ENCODE results near the gene SPEG.

Gene SPEG

DNA sequence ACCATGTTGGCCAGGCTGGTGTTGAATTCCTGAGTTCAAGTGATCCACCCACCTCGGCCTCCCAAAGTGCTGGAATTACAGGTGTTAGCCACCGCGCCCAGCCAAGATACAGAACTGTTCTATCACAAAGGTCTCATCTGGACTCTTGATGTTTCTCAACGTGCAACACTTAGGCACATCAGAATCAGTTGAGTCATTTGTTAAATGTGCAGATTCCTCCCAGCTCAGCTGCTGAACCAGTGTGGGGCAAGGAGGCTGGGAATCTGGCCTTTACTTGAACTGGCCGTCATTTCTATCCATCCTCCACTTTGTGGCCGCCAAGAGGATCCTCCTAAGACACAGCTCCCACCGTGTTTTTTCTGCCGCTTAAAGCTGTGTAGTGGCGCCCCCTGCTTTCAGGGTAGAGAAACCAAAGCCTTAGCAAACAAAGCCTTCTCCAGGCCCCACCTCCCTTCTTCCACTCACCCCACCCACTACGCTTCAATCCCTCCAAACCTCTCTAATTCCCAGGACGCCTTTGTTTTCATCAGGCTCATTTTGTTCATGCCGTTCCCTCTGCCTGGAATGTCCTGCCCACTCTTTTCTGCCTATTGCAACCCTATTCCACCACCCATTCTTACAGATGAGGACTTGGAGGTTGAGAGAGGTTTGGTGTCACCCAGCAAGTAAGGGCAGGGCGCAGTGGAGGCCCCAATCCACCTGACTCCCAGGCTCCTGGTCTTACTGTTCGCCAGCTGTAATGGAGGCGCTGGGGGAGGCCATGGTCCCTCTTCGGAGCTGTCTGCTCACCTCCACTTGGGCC lies 776 bp upstream of the SPEG start:
- H3K4me3 ChIP-seq (ENCODE audit: low read depth in 1 of 5, low read length in 5 of 5): no peak overlapping the region
- H3K27ac ChIP-seq (ENCODE audit: low read depth, low read length): no peak overlapping the region
- H3K27me3 ChIP-seq (ENCODE audit: control insufficient read depth in 5 of 5, insufficient read depth in 4 of 5, low read length in 5 of 5): peaks cover 11 to 33% (median 29%) of the 10 kb centered on the region in 5 donors
- H3K4me1 ChIP-seq (ENCODE audit: control insufficient read depth in 5 of 5, insufficient read depth in 5 of 5, low read length in 5 of 5): peaks cover 0 to 8% (median 6%) of the 10 kb centered on the region in 5 donors
- H3K9me3 ChIP-seq (ENCODE audit: control insufficient read depth in 5 of 5, low read length in 5 of 5): no peaks in the 10 kb centered on the region
- H3K9ac ChIP-seq (ENCODE audit: low read length in 5 of 5): no peak overlapping the region
- no peaks in the 10 kb centered on the region for H3K36me3 ChIP-seq (ENCODE audit: control insufficient read depth in 5 of 5, insufficient read depth in 5 of 5, low read length in 5 of 5)

DNA sequence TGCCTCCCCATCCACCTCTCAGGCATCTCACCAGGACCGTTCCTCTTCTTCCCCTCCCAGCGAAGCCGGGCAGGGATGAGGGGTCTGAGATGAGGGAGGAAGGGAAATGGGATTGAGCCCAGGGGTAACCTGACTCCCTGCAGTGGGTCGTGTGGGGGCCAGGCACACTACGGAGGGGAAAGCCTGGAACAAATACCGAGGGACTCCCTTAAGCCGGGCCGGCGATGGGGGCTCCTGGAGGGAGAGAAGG lies 250 bp upstream of the SPEG start:
- no peak overlapping the region for H3K9ac ChIP-seq (ENCODE audit: low read length in 5 of 5)
- H3K27ac ChIP-seq (ENCODE audit: low read depth, low read length): no peak overlapping the region
- H3K36me3 ChIP-seq (ENCODE audit: control insufficient read depth in 5 of 5, insufficient read depth in 5 of 5, low read length in 5 of 5): no peaks in the 10 kb centered on the region
- peaks cover 0 to 8% (median 6%) of the 10 kb centered on the region in 5 donors for H3K4me1 ChIP-seq (ENCODE audit: control insufficient read depth in 5 of 5, insufficient read depth in 5 of 5, low read length in 5 of 5)
- no peaks in the 10 kb centered on the region for H3K9me3 ChIP-seq (ENCODE audit: control insufficient read depth in 5 of 5, low read length in 5 of 5)
- peaks cover 11 to 34% (median 32%) of the 10 kb centered on the region in 5 donors for H3K27me3 ChIP-seq (ENCODE audit: control insufficient read depth in 5 of 5, insufficient read depth in 4 of 5, low read length in 5 of 5)
- H3K4me3 ChIP-seq (ENCODE audit: low read depth in 1 of 5, low read length in 5 of 5): no peak overlapping the region

DNA sequence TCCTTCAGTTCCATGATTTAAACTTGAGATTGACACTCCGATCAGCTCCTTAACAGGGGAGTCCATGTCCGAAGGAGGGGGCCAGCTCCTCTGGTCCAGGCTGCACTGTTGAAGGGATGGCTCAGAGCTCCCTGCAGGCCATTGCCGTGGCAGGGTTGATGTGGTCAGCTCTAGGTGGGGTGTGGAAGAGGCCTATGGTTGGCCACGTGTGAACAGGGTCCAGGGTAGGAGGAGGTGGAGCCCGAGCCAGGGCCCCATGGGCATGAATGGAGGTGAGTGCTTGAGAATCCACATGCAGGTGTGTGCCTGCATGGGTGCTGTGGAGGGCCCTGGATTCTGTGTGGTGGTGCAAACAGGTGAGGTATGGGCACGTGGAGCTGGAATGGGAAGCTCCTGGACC lies 1.1 kb downstream of the SPEG start:
- Histone ChIP-seq H3K27ac (ENCODE audit: low read depth, low read length) (no peak overlapping the region), H3K9me3 (ENCODE audit: control insufficient read depth in 5 of 5, low read length in 5 of 5) (no peaks in the 10 kb centered on the region), H3K9ac (ENCODE audit: low read length in 5 of 5) (no peak overlapping the region), H3K36me3 (ENCODE audit: control insufficient read depth in 5 of 5, insufficient read depth in 5 of 5, low read length in 5 of 5) (no peaks in the 10 kb centered on the region), H3K27me3 (ENCODE audit: control insufficient read depth in 5 of 5, insufficient read depth in 4 of 5, low read length in 5 of 5) (peaks cover 11 to 42% (median 33%) of the 10 kb centered on the region in 5 donors), H3K4me1 (ENCODE audit: control insufficient read depth in 5 of 5, insufficient read depth in 5 of 5, low read length in 5 of 5) (peaks cover 0 to 8% (median 6%) of the 10 kb centered on the region in 5 donors), H3K4me3 (ENCODE audit: low read depth in 1 of 5, low read length in 5 of 5) (no peak overlapping the region)

DNA sequence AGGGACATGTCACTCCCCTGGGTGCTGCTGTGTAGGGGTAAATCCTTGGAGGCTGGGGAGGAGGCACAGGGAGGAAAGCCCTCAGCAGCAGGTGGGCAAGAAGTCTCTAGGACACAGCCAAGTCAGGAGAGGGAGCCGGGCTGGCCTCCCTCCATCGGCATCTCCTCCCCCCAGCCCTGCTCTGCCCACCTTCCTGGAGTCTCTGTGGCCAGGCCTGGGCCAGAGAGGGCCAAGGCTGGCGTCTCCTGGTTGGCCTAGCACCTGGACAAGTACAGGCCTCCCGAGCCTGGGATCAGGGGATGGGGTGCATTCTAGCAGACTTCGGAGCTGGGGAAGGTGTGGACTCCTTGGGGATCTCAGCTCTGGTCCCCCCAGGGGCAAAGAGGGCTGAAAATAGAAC lies 1.8 kb downstream of the SPEG start:
- Histone ChIP-seq H3K27me3 (ENCODE audit: control insufficient read depth in 5 of 5, insufficient read depth in 4 of 5, low read length in 5 of 5) (peaks cover 14 to 50% (median 40%) of the 10 kb centered on the region in 5 donors), H3K9ac (ENCODE audit: low read length in 5 of 5) (no peak overlapping the region), H3K9me3 (ENCODE audit: control insufficient read depth in 5 of 5, low read length in 5 of 5) (no peaks in the 10 kb centered on the region), H3K27ac (ENCODE audit: low read depth, low read length) (no peak overlapping the region), H3K4me3 (ENCODE audit: low read depth in 1 of 5, low read length in 5 of 5) (no peak overlapping the region), H3K36me3 (ENCODE audit: control insufficient read depth in 5 of 5, insufficient read depth in 5 of 5, low read length in 5 of 5) (no peaks in the 10 kb centered on the region), H3K4me1 (ENCODE audit: control insufficient read depth in 5 of 5, insufficient read depth in 5 of 5, low read length in 5 of 5) (peaks cover 0 to 13% (median 9%) of the 10 kb centered on the region in 5 donors)

DNA sequence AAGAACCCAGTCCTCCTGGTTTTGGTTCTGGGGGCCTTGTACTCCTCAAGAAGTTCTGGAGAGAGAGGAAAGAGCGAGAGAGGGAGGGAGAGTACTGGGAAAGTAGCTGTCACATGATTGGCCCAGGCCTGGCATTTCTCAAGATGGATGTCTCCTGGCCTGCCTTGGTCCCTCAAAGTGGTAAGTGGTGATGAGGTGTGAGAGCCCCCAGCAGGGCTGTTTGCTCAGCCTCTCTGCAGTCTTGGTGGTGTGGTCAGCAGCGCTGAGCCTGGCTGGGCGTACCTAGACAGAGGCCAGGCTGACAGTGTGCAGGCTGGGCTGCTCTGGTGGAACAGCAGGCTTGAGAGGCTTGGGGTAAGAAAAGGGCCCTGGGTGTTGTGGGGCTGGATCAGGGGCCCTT lies 2.5 kb downstream of the SPEG start:
- H3K9me3 ChIP-seq (ENCODE audit: control insufficient read depth in 5 of 5, low read length in 5 of 5): no peaks in the 10 kb centered on the region
- H3K27me3 ChIP-seq (ENCODE audit: control insufficient read depth in 5 of 5, insufficient read depth in 4 of 5, low read length in 5 of 5): peaks cover 16 to 52% (median 41%) of the 10 kb centered on the region in 5 donors
- no peak overlapping the region for H3K4me3 ChIP-seq (ENCODE audit: low read depth in 1 of 5, low read length in 5 of 5)
- H3K9ac ChIP-seq (ENCODE audit: low read length in 5 of 5): no peak overlapping the region
- no peaks in the 10 kb centered on the region for H3K36me3 ChIP-seq (ENCODE audit: control insufficient read depth in 5 of 5, insufficient read depth in 5 of 5, low read length in 5 of 5)
- peaks cover 0 to 15% (median 11%) of the 10 kb centered on the region in 5 donors for H3K4me1 ChIP-seq (ENCODE audit: control insufficient read depth in 5 of 5, insufficient read depth in 5 of 5, low read length in 5 of 5)
- no peak overlapping the region for H3K27ac ChIP-seq (ENCODE audit: low read depth, low read length)

DNA sequence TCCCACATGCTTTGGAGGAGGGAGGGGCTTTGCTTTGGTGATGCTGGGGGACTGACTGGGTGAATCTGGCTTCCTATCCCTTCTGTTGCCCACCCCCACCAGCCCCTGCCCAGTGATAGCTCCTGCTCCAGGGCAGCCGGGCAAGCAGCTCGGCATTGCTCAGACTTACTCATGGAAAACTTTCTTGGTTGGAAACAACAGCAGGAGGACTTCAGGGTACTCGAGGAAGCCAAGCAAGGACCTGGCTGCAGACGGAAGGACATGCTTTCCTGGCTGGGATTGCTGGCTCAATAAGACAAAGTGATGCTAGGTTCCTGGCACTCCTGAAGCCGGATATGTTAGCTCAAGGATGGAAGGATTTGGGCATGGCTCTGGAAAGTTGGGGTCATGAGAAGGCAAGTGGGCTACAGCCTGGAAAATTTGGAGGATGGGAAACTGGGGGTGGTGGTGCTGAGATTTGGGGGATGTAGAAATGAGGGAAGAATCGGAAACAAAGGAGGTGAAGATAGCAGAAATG lies 3.1 kb downstream of the SPEG start:
- H3K27me3 ChIP-seq (ENCODE audit: control insufficient read depth in 5 of 5, insufficient read depth in 4 of 5, low read length in 5 of 5): peaks cover 16 to 56% (median 42%) of the 10 kb centered on the region in 5 donors
- H3K9me3 ChIP-seq (ENCODE audit: control insufficient read depth in 5 of 5, low read length in 5 of 5): no peaks in the 10 kb centered on the region
- H3K4me3 ChIP-seq (ENCODE audit: low read depth in 1 of 5, low read length in 5 of 5): no peak overlapping the region
- no peak overlapping the region for H3K9ac ChIP-seq (ENCODE audit: low read length in 5 of 5)
- H3K4me1 ChIP-seq (ENCODE audit: control insufficient read depth in 5 of 5, insufficient read depth in 5 of 5, low read length in 5 of 5): peaks cover 0 to 15% (median 11%) of the 10 kb centered on the region in 5 donors
- H3K27ac ChIP-seq (ENCODE audit: low read depth, low read length): no peak overlapping the region
- no peaks in the 10 kb centered on the region for H3K36me3 ChIP-seq (ENCODE audit: control insufficient read depth in 5 of 5, insufficient read depth in 5 of 5, low read length in 5 of 5)

DNA sequence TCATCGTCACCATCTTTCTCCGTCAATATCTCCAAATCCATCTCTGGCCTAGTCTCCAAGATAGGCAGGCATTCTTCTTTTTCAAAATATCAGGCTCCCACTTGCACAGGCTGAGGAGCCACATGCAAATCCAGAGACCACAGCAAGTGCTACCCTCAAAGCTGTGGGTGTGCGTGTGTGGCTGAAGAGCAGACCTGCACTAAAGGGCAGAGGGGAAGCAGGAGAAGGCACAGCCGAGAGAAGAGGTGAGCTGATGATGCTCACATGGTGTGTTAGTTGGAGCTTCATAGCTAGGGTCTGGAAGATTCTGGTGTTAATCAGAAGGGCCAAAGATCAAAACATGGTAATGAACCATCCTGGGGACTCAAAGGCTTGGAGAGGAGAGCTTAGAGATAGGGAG lies 3.8 kb downstream of the SPEG start:
- Histone ChIP-seq H3K27me3 (ENCODE audit: control insufficient read depth in 5 of 5, insufficient read depth in 4 of 5, low read length in 5 of 5) (peaks cover 20 to 63% (median 49%) of the 10 kb centered on the region in 5 donors), H3K4me3 (ENCODE audit: low read depth in 1 of 5, low read length in 5 of 5) (no peak overlapping the region), H3K4me1 (ENCODE audit: control insufficient read depth in 5 of 5, insufficient read depth in 5 of 5, low read length in 5 of 5) (peaks cover 0 to 15% (median 11%) of the 10 kb centered on the region in 5 donors), H3K36me3 (ENCODE audit: control insufficient read depth in 5 of 5, insufficient read depth in 5 of 5, low read length in 5 of 5) (no peaks in the 10 kb centered on the region), H3K9me3 (ENCODE audit: control insufficient read depth in 5 of 5, low read length in 5 of 5) (no peaks in the 10 kb centered on the region), H3K9ac (ENCODE audit: low read length in 5 of 5) (no peak overlapping the region), H3K27ac (ENCODE audit: low read depth, low read length) (no peak overlapping the region)

DNA sequence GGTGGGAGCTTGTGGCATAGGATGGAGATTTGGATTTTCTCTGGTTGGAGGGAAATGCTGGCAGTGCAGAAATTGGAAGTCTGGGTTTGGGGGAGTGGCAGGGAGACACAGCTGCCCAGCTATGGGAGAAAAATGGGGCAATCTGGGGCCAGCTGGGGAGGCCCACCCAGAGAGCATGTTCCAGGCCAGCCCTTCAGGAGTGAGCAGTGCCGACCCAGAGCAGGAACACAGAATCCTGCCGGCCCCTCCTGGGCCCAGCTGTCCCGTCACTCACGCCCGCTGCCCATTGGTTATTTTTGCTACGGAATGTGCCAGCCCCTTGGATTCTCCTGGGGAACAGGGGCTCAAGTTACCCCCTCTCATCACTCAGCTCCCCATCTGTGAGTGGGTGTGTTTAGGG lies 4.9 kb downstream of the SPEG start:
- Histone ChIP-seq H3K4me1 (ENCODE audit: control insufficient read depth in 5 of 5, insufficient read depth in 5 of 5, low read length in 5 of 5) (peaks cover 0 to 15% (median 11%) of the 10 kb centered on the region in 5 donors), H3K27me3 (ENCODE audit: control insufficient read depth in 5 of 5, insufficient read depth in 4 of 5, low read length in 5 of 5) (peaks cover 23 to 66% (median 54%) of the 10 kb centered on the region in 5 donors), H3K4me3 (ENCODE audit: low read depth in 1 of 5, low read length in 5 of 5) (no peak overlapping the region), H3K36me3 (ENCODE audit: control insufficient read depth in 5 of 5, insufficient read depth in 5 of 5, low read length in 5 of 5) (no peaks in the 10 kb centered on the region), H3K9me3 (ENCODE audit: control insufficient read depth in 5 of 5, low read length in 5 of 5) (no peaks in the 10 kb centered on the region), H3K9ac (ENCODE audit: low read length in 5 of 5) (no peak overlapping the region), H3K27ac (ENCODE audit: low read depth, low read length) (no peak overlapping the region)

DNA sequence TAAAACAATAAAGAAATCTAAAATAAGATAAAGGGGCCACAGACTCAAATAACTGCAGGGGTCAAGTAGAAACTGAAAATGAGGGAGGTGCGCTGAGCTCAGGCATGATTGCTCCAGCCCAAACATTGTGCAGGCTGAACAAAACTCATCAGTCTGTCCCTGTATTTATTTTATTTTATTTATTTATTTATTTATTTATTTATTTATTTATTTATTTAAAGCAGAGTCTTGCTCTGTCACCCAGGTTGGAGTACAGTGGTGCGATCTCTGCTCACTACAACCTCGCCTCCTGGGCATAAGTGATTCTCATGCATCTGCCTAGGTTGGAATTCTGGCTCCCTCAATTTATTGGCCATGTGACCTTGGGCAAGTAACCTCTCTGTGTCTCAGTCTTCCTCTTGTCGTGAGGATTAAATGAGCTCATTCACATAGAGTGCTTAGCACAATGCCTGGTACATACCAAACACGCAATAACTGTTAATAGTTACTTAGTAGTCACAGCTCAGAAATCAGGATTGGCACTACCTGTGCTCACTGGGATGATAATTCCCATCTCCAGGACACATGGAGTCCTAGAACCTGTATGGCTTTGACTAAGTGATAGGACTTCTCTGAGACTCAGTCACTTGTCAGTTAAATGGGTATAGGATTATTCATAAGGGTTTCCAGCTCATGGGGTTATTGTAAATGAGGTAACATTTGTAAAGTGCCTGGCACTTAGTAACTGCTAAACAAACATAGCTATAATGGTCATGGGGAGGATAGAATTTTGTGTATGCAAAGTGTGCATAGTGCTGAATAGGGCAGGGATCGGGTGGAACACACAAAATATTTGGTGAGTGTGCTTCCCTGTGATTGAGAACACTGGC lies 6.0 kb downstream of the SPEG start:
- Histone ChIP-seq H3K9me3 (ENCODE audit: control insufficient read depth in 5 of 5, low read length in 5 of 5) (no peaks in the 10 kb centered on the region), H3K9ac (ENCODE audit: low read length in 5 of 5) (no peak overlapping the region), H3K4me3 (ENCODE audit: low read depth in 1 of 5, low read length in 5 of 5) (no peak overlapping the region), H3K36me3 (ENCODE audit: control insufficient read depth in 5 of 5, insufficient read depth in 5 of 5, low read length in 5 of 5) (no peaks in the 10 kb centered on the region), H3K27me3 (ENCODE audit: control insufficient read depth in 5 of 5, insufficient read depth in 4 of 5, low read length in 5 of 5) (peaks cover 19 to 55% (median 45%) of the 10 kb centered on the region in 5 donors), H3K4me1 (ENCODE audit: control insufficient read depth in 5 of 5, insufficient read depth in 5 of 5, low read length in 5 of 5) (peaks cover 0 to 7% (median 6%) of the 10 kb centered on the region in 5 donors), H3K27ac (ENCODE audit: low read depth, low read length) (no peak overlapping the region)

Measured in subcutaneous abdominal adipose tissue (tissue), 5 donors.